Renal cortex interstitium (tissue), 11 donors: ENCODE data around the gene TLX1. TPM values are rescaled to one million over a fixed set of nuclear protein-coding genes. Genes with fewer than 3 reads are reported as not detected.

ENCODE experiments used
- DNase-seq, 11 donors: peaks; one replicate each; pipeline ENCODE4 v3.0.0-alpha.2; 2013; ENCODE audit warnings: low read depth in 9 of 11, low spot score in 4 of 11; ENCODE audit errors: extremely low read depth in 1 of 11
- polyA plus RNA-seq, 3 donors: library from polyadenylated mRNA; unstranded; fragments of 120-200 nt; gene quantifications; one replicate each; pipeline ENCODE4 v1.2.1, GENCODE V29; 2013; ENCODE audit not compliant: insufficient read length in 3 of 3

TLX1 gene
- polyA plus RNA-seq, 3 donors: 0.09 TPM; not detected in 1

DNA sequence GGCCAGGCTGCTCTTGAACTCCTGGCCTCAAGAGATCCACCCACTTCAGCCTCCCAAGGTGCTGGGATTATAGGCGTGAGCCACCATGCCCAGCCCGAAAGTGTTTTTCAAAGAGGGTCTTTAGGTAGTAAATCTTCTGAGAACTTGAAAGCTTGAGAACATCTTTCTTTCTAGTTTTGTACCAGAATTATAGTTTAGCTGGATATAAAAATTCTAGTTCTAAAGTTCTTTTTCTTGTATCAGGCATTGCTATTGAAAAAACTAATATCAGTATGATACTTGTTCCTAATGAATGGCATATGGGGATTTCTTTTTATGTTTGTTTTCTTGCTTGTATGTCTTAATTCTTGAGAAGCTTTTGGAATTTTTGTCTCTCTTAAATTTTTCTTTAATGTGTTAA is 43.2 kb downstream of the TLX1 start:
- no peak for DNase-seq

DNA sequence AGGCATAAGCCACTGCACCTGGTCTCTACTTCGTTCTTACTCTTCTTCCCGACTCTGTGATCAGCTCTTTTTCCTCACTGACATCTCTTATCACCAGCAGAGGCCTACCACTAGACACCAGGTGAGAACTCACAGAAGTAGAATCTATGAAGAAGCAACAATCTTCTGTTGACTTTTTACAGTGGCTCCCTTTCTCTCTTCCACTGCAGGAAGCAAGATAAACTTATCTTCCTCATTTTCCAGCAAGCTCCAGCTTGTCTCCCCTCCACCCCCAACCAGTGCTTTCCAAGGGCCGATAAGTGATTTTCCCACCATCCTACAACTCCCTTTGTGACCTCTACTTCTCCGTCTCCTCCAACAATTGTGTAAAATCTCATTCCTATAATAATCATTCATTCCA is 45.5 kb downstream of the TLX1 start:
- DNase-seq: no peak

DNA sequence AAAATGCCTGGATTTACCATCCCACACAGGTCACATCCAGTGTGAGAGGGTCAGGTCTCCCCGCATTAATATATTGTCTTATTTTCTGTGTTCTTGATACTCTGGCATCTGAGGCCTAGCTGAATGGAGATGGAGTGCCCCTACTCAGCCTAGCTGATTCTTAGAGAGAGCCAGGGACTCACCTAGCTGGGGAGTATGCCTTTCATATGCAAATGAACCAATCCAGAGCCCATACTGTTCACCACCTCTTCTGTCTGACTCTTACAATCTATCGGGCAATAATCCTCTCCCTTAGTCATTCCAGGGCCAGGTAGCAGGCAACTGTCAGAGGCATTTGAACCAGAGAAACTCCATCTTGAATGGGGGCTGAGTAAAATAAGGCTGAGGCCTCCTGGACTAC is 51.8 kb downstream of the TLX1 start:
- DNase-seq: no peak

DNA sequence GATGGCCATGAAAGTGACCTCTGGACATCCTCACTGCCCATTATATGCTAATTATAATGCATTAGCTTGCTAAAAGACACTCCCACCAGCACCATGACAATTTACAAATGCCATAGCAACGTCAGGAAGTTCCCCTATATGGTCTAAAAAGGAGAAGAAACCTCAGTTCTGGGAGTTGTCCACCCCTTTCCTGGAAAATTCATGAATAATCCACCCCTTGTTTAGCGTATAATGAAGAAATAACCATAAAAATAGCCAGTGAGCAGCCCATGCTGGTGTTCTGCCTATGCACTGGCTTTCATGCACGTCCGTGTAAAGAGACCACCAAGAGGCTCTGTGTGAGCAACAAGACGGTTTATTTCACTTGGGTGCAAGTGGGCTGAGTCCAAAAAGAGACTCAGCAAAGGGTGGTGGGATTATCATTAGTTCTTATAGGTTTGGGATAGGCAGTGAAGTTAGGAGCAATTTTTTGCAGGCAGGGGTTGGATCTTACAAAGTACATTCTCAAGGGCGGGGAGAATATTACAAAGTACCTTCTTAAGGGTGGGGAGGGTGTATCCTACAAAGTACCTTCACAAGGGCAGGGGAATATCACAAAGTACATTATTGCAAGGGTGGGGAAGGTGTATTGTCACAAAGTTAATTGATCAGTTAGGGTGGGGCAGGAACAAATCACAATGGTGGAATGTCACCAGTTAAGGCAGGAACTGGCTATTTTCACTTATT is 52.5 kb downstream of the TLX1 start:
- DNase-seq: no peak

Other genes with a start within 250 kb of the TLX1 start
- gene SLF2, start 218.3 kb upstream of the TLX1 start, polyA plus RNA-seq: 10 to 100 TPM; 33.4 to 45.6 (median 36.9) TPM
- gene SEMA4G, start 161.8 kb upstream of the TLX1 start, polyA plus RNA-seq: 10 to 100 TPM; 49.8 to 52.7 (median 50.3) TPM
- gene MRPL43, start 143.8 kb upstream of the TLX1 start, polyA plus RNA-seq: 100 to 1,000 TPM in 2 of 3 donors, 10 to 100 TPM in 1; 94.5 to 105 (median 100) TPM
- 10 to 100 TPM; 13.4 to 17.1 (median 16.1) TPM for gene TWNK, start 143.8 kb upstream of the TLX1 start, polyA plus RNA-seq
- 10 to 100 TPM; 45.4 to 72.3 (median 70.8) TPM for gene LZTS2, start 131.5 kb upstream of the TLX1 start, polyA plus RNA-seq
- 1 to 10 TPM; 2.3 to 4.3 (median 3.8) TPM for gene PDZD7, start 100.2 kb upstream of the TLX1 start, polyA plus RNA-seq
- 10 to 100 TPM; 22.4 to 36.1 (median 24.2) TPM for gene SFXN3, start 100.1 kb upstream of the TLX1 start, polyA plus RNA-seq
- 10 to 100 TPM in 1 of 3 donors, 1 to 10 TPM in 2; 8.0 to 12.7 (median 10.0) TPM for gene KAZALD1, start 69.3 kb upstream of the TLX1 start, polyA plus RNA-seq
- gene LBX1, start 98.2 kb downstream of the TLX1 start, polyA plus RNA-seq: under 1 TPM in 1 of 3 donors, not detected in 2; 0.03 TPM
- 10 to 100 TPM; 23.0 to 25.8 (median 25.3) TPM for gene BTRC, start 222.9 kb downstream of the TLX1 start, polyA plus RNA-seq